HCT116 (cell line): ENCODE data around the gene TLE3. TPM values are rescaled to one million over a fixed set of nuclear protein-coding genes. Genes with fewer than 3 reads are reported as not detected.

Experiments
- ATAC-seq: fragments of 200-7000 bp; cut with Tn5 transposase; 2 replicates; pipeline ENCODE4 v1.9.1; 2020; ENCODE audit warnings: mild to moderate bottlenecking, moderate library complexity
- BruUV-seq: library from RNA; stranded (reverse); fragments of 400-500 nt; replicated peaks from 2 replicates; lab custom pipeline; 2021; lab: Mats Ljungman, UMichigan
- CTCF ChIA-PET: fragments of 300-600 bp; sonication (Branson Sonifier 250); formaldehyde crosslinking; loops from one replicate; lab custom pipeline; 2021; ENCODE audit warnings: antibody characterized with exemption; lab: Charles Lee
- POLR2A ChIA-PET: fragments of 300-600, 350-600 bp; sonication (Branson Sonifier 250); formaldehyde crosslinking; loops from one replicate; lab custom pipeline; 2021; ENCODE audit warnings: antibody characterized with exemption; lab: Charles Lee
- RAD21 ChIA-PET, 2 experiments: fragments of 300-600 bp; sonication (Branson Sonifier 250); formaldehyde crosslinking; loops; one replicate each; lab custom pipeline; 2023; ENCODE audit warnings: low total read pairs in 2 of 2; ENCODE audit not compliant: uncharacterized antibody in 2 of 2, unreplicated experiment in 2 of 2, low non-redundant PET in 1 of 2; lab: Charles Lee
- DNase-seq: peaks from one replicate; pipeline ENCODE4 v3.0.0-alpha.2; 2010; ENCODE audit warnings: low read depth, low spot score
- H2AFZ ChIP-seq: fragments of 200-600 bp; shearing (Covaris generic), sonication (generic); 2 replicates; pipeline ENCODE4 v1.6.1; 2017; ENCODE audit warnings: low read depth, mixed run types, mixed read lengths, antibody characterized with exemption, low read length; ENCODE audit not compliant: poor library complexity, severe bottlenecking
- H3K27ac ChIP-seq: 2 replicates; pipeline ENCODE4 v1.5.1; 2012; ENCODE audit warnings: low read depth, low read length
- H3K27me3 ChIP-seq: fragments of 200-600 bp; sonication (generic); 2 replicates; pipeline ENCODE4 v1.6.1; 2016; ENCODE audit warnings: mixed run types, low read length, mixed read lengths; ENCODE audit not compliant: insufficient read depth
- H3K36me3 ChIP-seq, 2 experiments: fragments of 200-500 bp in 1 of 2; fragments of 200-600 bp in 1 of 2; sonication (Bioruptor generic) in 1 of 2; sonication (generic) in 1 of 2; 2 replicates each; pipeline versions ENCODE4 v1.5.1 to v1.6.1; 2014 to 2016; ENCODE audit warnings: low read length in 2 of 2, inconsistent platforms in 1 of 2, mixed read lengths in 1 of 2, mixed run types in 1 of 2; ENCODE audit not compliant: insufficient read depth in 2 of 2, control insufficient read depth in 1 of 2
- H3K4me1 ChIP-seq, 2 experiments: fragments of 200-600 bp in 1 of 2; sonication (generic) in 1 of 2; 2 replicates each; pipeline versions ENCODE4 v1.5.1 to v1.6.1; 2012 to 2017; ENCODE audit warnings: low read length in 2 of 2, inconsistent platforms in 1 of 2, mild to moderate bottlenecking in 1 of 2, mixed read lengths in 1 of 2, mixed run types in 1 of 2, moderate library complexity in 1 of 2; ENCODE audit not compliant: insufficient read depth in 2 of 2, control insufficient read depth in 1 of 2
- H3K4me2 ChIP-seq: fragments of 200-600 bp; sonication (generic); 2 replicates; pipeline ENCODE4 v1.6.1; 2017; ENCODE audit warnings: mixed run types, low read length, mixed read lengths
- H3K4me3 ChIP-seq, 2 experiments: fragments of 200-600 bp in 1 of 2; sonication (generic) in 1 of 2; replicated peaks in 1 of 2; 2 replicates each; pipeline ENCODE4 v1.5.1; 2011 to 2016; ENCODE audit warnings: low read length in 2 of 2, control low read depth in 1 of 2, low read depth in 1 of 2, mild to moderate bottlenecking in 1 of 2, mixed read lengths in 1 of 2, mixed run types in 1 of 2
- H3K79me2 ChIP-seq: fragments of 200-600 bp; sonication (generic); 2 replicates; pipeline ENCODE4 v1.6.1; 2017; ENCODE audit warnings: mild to moderate bottlenecking, mixed run types, low read length, moderate library complexity, mixed read lengths; ENCODE audit not compliant: insufficient read depth
- H3K9ac ChIP-seq: fragments of 200-600 bp; sonication (generic); 2 replicates; pipeline ENCODE4 v1.6.1; 2016; ENCODE audit warnings: low read length, mixed read lengths
- H3K9me2 ChIP-seq: fragments of 200-600 bp; sonication (generic), shearing (Covaris generic); 2 replicates; pipeline ENCODE4 v1.6.1; 2017; ENCODE audit warnings: mixed run types, mild to moderate bottlenecking, moderate library complexity; ENCODE audit not compliant: insufficient read depth
- H3K9me3 ChIP-seq, 2 experiments: fragments of 200-500 bp in 1 of 2; fragments of 200-600 bp in 1 of 2; sonication (Bioruptor generic) in 1 of 2; sonication (generic) in 1 of 2; 2 replicates each; pipeline ENCODE4 v1.6.1; 2014 to 2017; ENCODE audit warnings: low read length in 2 of 2, mixed read lengths in 2 of 2, inconsistent platforms in 1 of 2, low read depth in 1 of 2, mild to moderate bottlenecking in 1 of 2, mixed run types in 1 of 2, moderate library complexity in 1 of 2; ENCODE audit not compliant: control insufficient read depth in 1 of 2, insufficient read depth in 1 of 2
- H4K20me1 ChIP-seq: fragments of 200-600 bp; sonication (generic), shearing (Covaris generic); 2 replicates; pipeline ENCODE4 v1.6.1; 2017; ENCODE audit warnings: mixed run types, mild to moderate bottlenecking, moderate library complexity; ENCODE audit not compliant: insufficient read depth
- ATF3 ChIP-seq: IDR thresholded peaks from 2 replicates; pipeline ENCODE4 v1.6.1; 2012
- CBX3 ChIP-seq: IDR thresholded peaks from 2 replicates; pipeline ENCODE4 v1.6.1; 2012; ENCODE audit warnings: low read depth
- CEBPB ChIP-seq: IDR thresholded peaks from 2 replicates; pipeline ENCODE4 v1.6.1; 2012; ENCODE audit warnings: low read depth
- EGR1 ChIP-seq: IDR thresholded peaks from 2 replicates; pipeline ENCODE4 v1.6.1; 2012; ENCODE audit warnings: low read depth
- ELF1 ChIP-seq: IDR thresholded peaks from 2 replicates; pipeline ENCODE4 v1.6.1; 2012; ENCODE audit warnings: low read depth, borderline replicate concordance
- EZH2 ChIP-seq: fragments of 200-600 bp; sonication (generic); IDR thresholded peaks from 2 replicates; pipeline ENCODE4 v1.6.1; 2017; ENCODE audit warnings: antibody characterized with exemption, mixed run types
- EZH2phosphoT487 ChIP-seq: fragments of 200-600 bp; IDR thresholded peaks from 2 replicates; pipeline ENCODE4 v1.6.1; 2018; ENCODE audit warnings: antibody characterized with exemption, borderline replicate concordance
- FOSL1 ChIP-seq: IDR thresholded peaks from 2 replicates; pipeline ENCODE4 v1.6.1; 2012; ENCODE audit warnings: low read depth
- POLR2AphosphoS5 ChIP-seq: IDR thresholded peaks from 2 replicates; pipeline ENCODE4 v1.6.1; 2011; ENCODE audit warnings: mild to moderate bottlenecking, low read depth, low read length, moderate library complexity
- RAD21 ChIP-seq: IDR thresholded peaks from 2 replicates; pipeline ENCODE4 v1.6.1; 2012; ENCODE audit warnings: low read depth, mild to moderate bottlenecking
- REST ChIP-seq: IDR thresholded peaks from 2 replicates; pipeline ENCODE4 v1.6.1; 2012; ENCODE audit warnings: low read depth
- SIN3A ChIP-seq: IDR thresholded peaks from 2 replicates; pipeline ENCODE4 v1.6.1; 2012; ENCODE audit warnings: low read depth
- SP1 ChIP-seq: IDR thresholded peaks from 2 replicates; pipeline ENCODE4 v1.6.1; 2012; ENCODE audit warnings: low read depth
- SRF ChIP-seq: IDR thresholded peaks from 2 replicates; pipeline ENCODE4 v1.6.1; 2012; ENCODE audit warnings: low read depth
- TCF7L2 ChIP-seq: IDR thresholded peaks from 2 replicates; pipeline ENCODE4 v1.7.0; 2011; ENCODE audit warnings: borderline replicate concordance, inconsistent platforms; ENCODE audit not compliant: insufficient read depth, insufficient read length; ENCODE audit errors: extremely low read depth
- ZBTB33 ChIP-seq: IDR thresholded peaks from 2 replicates; pipeline ENCODE4 v1.6.1; 2011; ENCODE audit warnings: mild to moderate bottlenecking, low read length, moderate library complexity; ENCODE audit not compliant: insufficient replicate concordance; ENCODE audit errors: extremely low read depth
- ZFX ChIP-seq: fragments of 450-650 bp; IDR thresholded peaks from 2 replicates; pipeline ENCODE4 v1.6.1; 2017
- intact Hi-C: fragments of 100-400 bp; cut with micrococcal nuclease; formaldehyde crosslinking; loops from 2 replicates; pipeline ENCODE4 v1.10.0; 2022
- total RNA-seq: library from RNA; stranded (reverse); gene quantifications from one replicate; pipeline ENCODE4 v1.2.1, GENCODE V29; 2021; ENCODE audit not compliant: unreplicated experiment
- TF ChIP-seq, protein P1 (sequence below), 3 experiments: fragments of 200-600 bp in 1 of 3; sonication (generic) in 1 of 3; IDR thresholded peaks in 2 of 3; conservative IDR thresholded peaks in 1 of 3; 2 replicates each; pipeline ENCODE4 v1.5.1; 2012 to 2017; ENCODE audit warnings: low read depth in 2 of 3, low read length in 2 of 3, antibody characterized with exemption in 1 of 3, borderline replicate concordance in 1 of 3, control low read depth in 1 of 3, mild to moderate bottlenecking in 1 of 3, mixed read lengths in 1 of 3, mixed run types in 1 of 3, moderate library complexity in 1 of 3; ENCODE audit not compliant: insufficient read depth in 1 of 3
- TF ChIP-seq, protein P2 (sequence below): IDR thresholded peaks from 2 replicates; pipeline ENCODE4 v1.6.1; 2012

The TLE3 gene
- total RNA-seq, 1 experiment from 2014 or later: 53.9 TPM

GRCh38 chr15:70082281-70082900 lies 15.3 kb downstream of the TLE3 start:
- TF ChIP-seq SRF: no peak
- no peak for TF ChIP-seq ZBTB33
- no peak for TF ChIP-seq ATF3
- TF ChIP-seq TCF7L2: no peak
- TF ChIP-seq EGR1: no peak
- TF ChIP-seq, protein P1, sequence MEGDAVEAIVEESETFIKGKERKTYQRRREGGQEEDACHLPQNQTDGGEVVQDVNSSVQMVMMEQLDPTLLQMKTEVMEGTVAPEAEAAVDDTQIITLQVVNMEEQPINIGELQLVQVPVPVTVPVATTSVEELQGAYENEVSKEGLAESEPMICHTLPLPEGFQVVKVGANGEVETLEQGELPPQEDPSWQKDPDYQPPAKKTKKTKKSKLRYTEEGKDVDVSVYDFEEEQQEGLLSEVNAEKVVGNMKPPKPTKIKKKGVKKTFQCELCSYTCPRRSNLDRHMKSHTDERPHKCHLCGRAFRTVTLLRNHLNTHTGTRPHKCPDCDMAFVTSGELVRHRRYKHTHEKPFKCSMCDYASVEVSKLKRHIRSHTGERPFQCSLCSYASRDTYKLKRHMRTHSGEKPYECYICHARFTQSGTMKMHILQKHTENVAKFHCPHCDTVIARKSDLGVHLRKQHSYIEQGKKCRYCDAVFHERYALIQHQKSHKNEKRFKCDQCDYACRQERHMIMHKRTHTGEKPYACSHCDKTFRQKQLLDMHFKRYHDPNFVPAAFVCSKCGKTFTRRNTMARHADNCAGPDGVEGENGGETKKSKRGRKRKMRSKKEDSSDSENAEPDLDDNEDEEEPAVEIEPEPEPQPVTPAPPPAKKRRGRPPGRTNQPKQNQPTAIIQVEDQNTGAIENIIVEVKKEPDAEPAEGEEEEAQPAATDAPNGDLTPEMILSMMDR (IDR thresholded peaks at IDR 0.05 in 2 of 3, conservative IDR thresholded peaks at IDR 0.05 in 1 of 3; ENCODE audit: borderline replicate concordance in 1 of 3, insufficient read depth in 1 of 3, low read depth in 2 of 3, low read length in 2 of 3): no peak
- no peak for TF ChIP-seq RAD21
- no peak for TF ChIP-seq CEBPB
- no peak for TF ChIP-seq REST
- TF ChIP-seq POLR2AphosphoS5: no peak
- TF ChIP-seq FOSL1: no peak
- TF ChIP-seq CBX3: no peak
- no peak for TF ChIP-seq ELF1
- no peak for TF ChIP-seq SP1
- no peak for TF ChIP-seq EZH2phosphoT487
- no peak for TF ChIP-seq EZH2
- no peak for TF ChIP-seq ZFX
- TF ChIP-seq, protein P2, sequence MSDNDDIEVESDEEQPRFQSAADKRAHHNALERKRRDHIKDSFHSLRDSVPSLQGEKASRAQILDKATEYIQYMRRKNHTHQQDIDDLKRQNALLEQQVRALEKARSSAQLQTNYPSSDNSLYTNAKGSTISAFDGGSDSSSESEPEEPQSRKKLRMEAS: no peak
- TF ChIP-seq SIN3A: no peak
- Histone ChIP-seq H3K4me2 (no peak overlapping the region), H2AFZ (no peak overlapping the region), H4K20me1 (0 out of 2 replicates have a peak, but pooled peaks cover 3% of the 10 kb centered on the region), H3K36me3 (peaks cover 24 to 41% of the 10 kb centered on the region in 2 experiments; a peak in 3 of 4 replicates), H3K9ac (no peak overlapping the region), H3K4me1 (no peaks in the 10 kb centered on the region), H3K4me3 (no peak overlapping the region), H3K9me2 (no peaks in the 10 kb centered on the region), H3K27me3 (no peaks in the 10 kb centered on the region), H3K27ac (no peak overlapping the region), H3K79me2 (peaks cover 70% of the 10 kb centered on the region; the same call in 1 of the 2 replicates), H3K9me3 (no peaks in the 10 kb centered on the region)
- CTCF ChIA-PET: no interaction called here
- no TSS peak for BruUV-seq
- no peak for ATAC-seq
- RAD21 ChIA-PET: no interaction called here
- POLR2A ChIA-PET: no interaction called here
- intact Hi-C loops: no loop called here
- no peak for DNase-seq
